Measurements from ENCODE around the gene MTHFR. TPM values are rescaled to one million over a fixed set of nuclear protein-coding genes. Genes with fewer than 3 reads are reported as not detected.
"Not testable (repeated sequence)": the region's sequence is repeated elsewhere in the genome, so short reads cannot be mapped to it uniquely, and the experiment has no call there.

The MTHFR gene
- polyA plus RNA-seq, 1 donor from 2014 or later: 21.2 TPM

DNA sequence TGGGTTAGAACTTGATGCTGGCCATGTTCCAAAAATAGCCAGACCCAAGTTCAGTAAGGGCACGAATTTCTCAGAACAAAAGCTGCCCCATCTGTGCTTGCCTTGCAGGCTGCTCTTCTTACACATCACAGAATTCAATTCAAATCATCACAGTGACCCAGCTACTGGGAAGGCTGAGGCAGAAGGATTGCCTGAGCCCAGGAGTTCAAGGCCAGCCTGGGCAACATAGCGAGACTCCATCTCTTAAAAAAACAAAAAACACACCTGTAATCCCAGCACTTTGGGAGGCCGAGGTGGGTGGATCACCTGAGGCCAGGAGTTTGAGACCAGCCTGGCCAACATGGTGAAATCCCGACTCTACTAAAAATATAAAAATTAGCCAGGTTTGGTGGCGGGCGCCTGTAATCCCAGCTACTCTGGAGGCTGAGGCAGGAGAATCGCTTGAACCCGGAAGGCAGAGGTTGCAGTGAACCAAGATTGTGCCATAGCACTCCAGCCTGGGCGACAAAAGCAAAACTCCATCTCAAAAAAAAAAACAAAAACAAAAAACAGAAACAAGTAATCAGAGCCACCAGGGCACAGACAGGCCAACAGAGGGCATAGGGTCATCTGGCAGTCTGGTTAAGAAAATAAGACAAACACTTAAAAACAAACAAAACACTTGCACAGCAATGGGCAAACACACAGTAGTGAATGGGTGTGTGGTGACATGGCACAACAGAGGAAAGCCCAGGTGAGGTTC is 1.7 kb downstream of the MTHFR start:
- peaks cover 34% of the 10 kb centered on the region for H3K79me2 ChIP-seq (replicated peaks; ENCODE audit: insufficient read depth, low read length)
- not testable (repeated sequence) for H3K9me2 ChIP-seq (ENCODE audit: insufficient read depth, low read length); H2AFZ ChIP-seq (ENCODE audit: low read depth, low read length); H3K27me3 ChIP-seq (ENCODE audit: insufficient read depth, low read depth, low read length); H3K36me3 ChIP-seq (ENCODE audit: insufficient read depth, low read length); H3F3A ChIP-seq (ENCODE audit: insufficient read depth, low read length, poor library complexity, severe bottlenecking); H4K20me1 ChIP-seq (ENCODE audit: insufficient read depth); H3K9me3 ChIP-seq (ENCODE audit: low read length)
- H3K4me3 ChIP-seq (ENCODE audit: low read length): peak overlapping the region; percentile 99
- H3K9ac ChIP-seq (ENCODE audit: low read length): peak overlapping the region; percentile 93
- H3K4me2 ChIP-seq (ENCODE audit: low read length): peak overlapping the region; percentile 90
- H3K27ac ChIP-seq (ENCODE audit: low read length): peak overlapping the region; percentile 59

DNA sequence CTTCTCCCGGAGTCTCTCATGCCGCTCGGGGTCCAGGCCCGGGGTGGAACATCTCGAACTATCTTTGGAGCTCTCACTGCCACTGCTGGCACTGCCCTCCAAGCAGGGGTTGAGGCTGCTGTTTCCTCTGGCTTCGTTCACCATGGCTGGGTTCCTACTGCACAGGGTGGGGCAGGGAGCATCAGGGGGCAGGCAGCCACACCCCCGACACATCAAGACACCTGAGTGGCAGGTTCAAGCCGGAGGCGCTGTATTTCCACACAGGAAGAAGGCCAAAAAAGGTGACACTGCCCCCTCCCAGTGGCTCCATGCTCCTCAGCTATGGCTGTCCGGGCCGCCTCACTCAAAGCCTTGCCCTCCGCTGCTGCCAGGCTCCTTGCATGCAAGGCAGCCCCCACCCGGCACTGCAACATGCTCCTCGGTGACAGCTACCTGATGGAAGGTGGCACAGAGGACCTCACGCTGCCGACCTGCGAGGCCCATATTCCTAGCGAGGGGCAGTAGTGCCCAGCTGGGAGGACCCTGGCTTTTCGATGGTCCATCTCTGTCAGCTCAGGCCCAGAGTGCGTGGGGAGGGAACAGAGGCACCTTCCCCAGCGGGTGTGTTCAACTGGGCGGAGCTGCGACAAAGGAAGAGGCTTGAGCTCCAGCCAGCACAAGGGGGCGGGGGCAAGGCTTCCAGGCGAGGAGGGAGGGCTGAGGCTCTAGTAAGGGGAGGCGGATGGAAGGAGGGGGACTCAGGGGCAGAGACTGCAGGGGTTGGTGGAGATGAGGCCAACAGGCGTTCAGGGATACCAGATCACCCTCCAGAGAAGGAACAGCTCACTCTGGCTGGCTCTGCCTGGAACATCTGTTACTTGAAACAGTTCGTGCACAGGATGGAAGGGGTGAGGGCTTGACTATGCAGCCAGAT is 2.5 kb downstream of the MTHFR start:
- Histone ChIP-seq H3K9ac (ENCODE audit: low read length) (peak overlapping the region; percentile 66), H3K36me3 (ENCODE audit: insufficient read depth, low read length) (no peaks in the 10 kb centered on the region), H3K4me2 (ENCODE audit: low read length) (peak overlapping the region; percentile 57), H3K27ac (ENCODE audit: low read length) (peak overlapping the region; percentile 59), H4K20me1 (ENCODE audit: insufficient read depth) (no peaks in the 10 kb centered on the region), H3K27me3 (ENCODE audit: insufficient read depth, low read depth, low read length) (no peaks in the 10 kb centered on the region), H3K79me2 (replicated peaks; ENCODE audit: insufficient read depth, low read length) (peaks cover 27% of the 10 kb centered on the region), H3K4me3 (ENCODE audit: low read length) (peak overlapping the region; percentile 99), H3F3A (ENCODE audit: insufficient read depth, low read length, poor library complexity, severe bottlenecking) (no peaks in the 10 kb centered on the region), H3K9me3 (ENCODE audit: low read length) (no peaks in the 10 kb centered on the region), H3K9me2 (ENCODE audit: insufficient read depth, low read length) (no peaks in the 10 kb centered on the region), H2AFZ (ENCODE audit: low read depth, low read length) (peak overlapping the region; percentile 34)
- TF ChIP-seq EP300 (conservative IDR thresholded peaks at IDR 0.05; ENCODE audit: poor library complexity, severe bottlenecking) (no peak), SMC3 (conservative IDR thresholded peaks at IDR 0.05; ENCODE audit: poor library complexity) (no peak), MXI1 (conservative IDR thresholded peaks at IDR 0.05; ENCODE audit: poor library complexity, severe bottlenecking) (peak; percentile 36)
- TF ChIP-seq, protein P1, sequence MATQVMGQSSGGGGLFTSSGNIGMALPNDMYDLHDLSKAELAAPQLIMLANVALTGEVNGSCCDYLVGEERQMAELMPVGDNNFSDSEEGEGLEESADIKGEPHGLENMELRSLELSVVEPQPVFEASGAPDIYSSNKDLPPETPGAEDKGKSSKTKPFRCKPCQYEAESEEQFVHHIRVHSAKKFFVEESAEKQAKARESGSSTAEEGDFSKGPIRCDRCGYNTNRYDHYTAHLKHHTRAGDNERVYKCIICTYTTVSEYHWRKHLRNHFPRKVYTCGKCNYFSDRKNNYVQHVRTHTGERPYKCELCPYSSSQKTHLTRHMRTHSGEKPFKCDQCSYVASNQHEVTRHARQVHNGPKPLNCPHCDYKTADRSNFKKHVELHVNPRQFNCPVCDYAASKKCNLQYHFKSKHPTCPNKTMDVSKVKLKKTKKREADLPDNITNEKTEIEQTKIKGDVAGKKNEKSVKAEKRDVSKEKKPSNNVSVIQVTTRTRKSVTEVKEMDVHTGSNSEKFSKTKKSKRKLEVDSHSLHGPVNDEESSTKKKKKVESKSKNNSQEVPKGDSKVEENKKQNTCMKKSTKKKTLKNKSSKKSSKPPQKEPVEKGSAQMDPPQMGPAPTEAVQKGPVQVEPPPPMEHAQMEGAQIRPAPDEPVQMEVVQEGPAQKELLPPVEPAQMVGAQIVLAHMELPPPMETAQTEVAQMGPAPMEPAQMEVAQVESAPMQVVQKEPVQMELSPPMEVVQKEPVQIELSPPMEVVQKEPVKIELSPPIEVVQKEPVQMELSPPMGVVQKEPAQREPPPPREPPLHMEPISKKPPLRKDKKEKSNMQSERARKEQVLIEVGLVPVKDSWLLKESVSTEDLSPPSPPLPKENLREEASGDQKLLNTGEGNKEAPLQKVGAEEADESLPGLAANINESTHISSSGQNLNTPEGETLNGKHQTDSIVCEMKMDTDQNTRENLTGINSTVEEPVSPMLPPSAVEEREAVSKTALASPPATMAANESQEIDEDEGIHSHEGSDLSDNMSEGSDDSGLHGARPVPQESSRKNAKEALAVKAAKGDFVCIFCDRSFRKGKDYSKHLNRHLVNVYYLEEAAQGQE (IDR thresholded peaks at IDR 0.05; ENCODE audit: borderline replicate concordance): no peak

DNA sequence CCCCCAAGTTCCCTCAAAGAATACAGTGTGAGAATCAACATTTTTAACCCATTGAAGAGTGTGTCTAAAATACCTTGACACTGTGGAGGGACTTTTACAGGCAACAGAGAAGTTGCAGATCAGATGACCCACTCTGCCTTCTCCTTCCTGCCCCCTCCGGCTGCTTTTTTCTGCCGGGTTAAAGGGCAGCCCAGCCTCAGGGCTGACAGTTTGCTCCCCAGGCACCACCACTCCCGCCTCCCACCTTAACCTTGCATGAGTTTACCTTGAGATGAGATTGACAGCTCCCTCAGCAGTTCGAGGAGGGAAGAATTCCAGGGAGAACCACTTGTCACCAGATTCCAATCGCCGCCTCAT is 3.2 kb downstream of the MTHFR start:
- Histone ChIP-seq H2AFZ (ENCODE audit: low read depth, low read length) (no peak overlapping the region), H3K79me2 (replicated peaks; ENCODE audit: insufficient read depth, low read length) (peaks cover 21% of the 10 kb centered on the region), H3K27ac (ENCODE audit: low read length) (peak overlapping the region; percentile 59), H3K9me3 (ENCODE audit: low read length) (no peaks in the 10 kb centered on the region), H3K4me3 (ENCODE audit: low read length) (peak overlapping the region; percentile 99), H3F3A (ENCODE audit: insufficient read depth, low read length, poor library complexity, severe bottlenecking) (no peaks in the 10 kb centered on the region), H3K4me2 (ENCODE audit: low read length) (peak overlapping the region; percentile 57), H3K27me3 (ENCODE audit: insufficient read depth, low read depth, low read length) (no peaks in the 10 kb centered on the region), H3K36me3 (ENCODE audit: insufficient read depth, low read length) (no peaks in the 10 kb centered on the region), H3K9ac (ENCODE audit: low read length) (peak overlapping the region; percentile 66), H3K9me2 (ENCODE audit: insufficient read depth, low read length) (no peaks in the 10 kb centered on the region), H4K20me1 (ENCODE audit: insufficient read depth) (no peaks in the 10 kb centered on the region)
- TF ChIP-seq TAF1 (IDR thresholded peaks at IDR 0.05; ENCODE audit: low read depth) (no peak), EP300 (conservative IDR thresholded peaks at IDR 0.05; ENCODE audit: poor library complexity, severe bottlenecking) (no peak), RAD21 (conservative IDR thresholded peaks at IDR 0.05) (no peak), EZH2 (IDR thresholded peaks at IDR 0.05; ENCODE audit: borderline replicate concordance, insufficient read depth, low read length, poor library complexity, severe bottlenecking) (no peak), SMC3 (conservative IDR thresholded peaks at IDR 0.05; ENCODE audit: poor library complexity) (no peak), POLR2AphosphoS5 (IDR thresholded peaks at IDR 0.05) (no peak), MXI1 (conservative IDR thresholded peaks at IDR 0.05; ENCODE audit: poor library complexity, severe bottlenecking) (no peak)
- TF ChIP-seq, protein P2, sequence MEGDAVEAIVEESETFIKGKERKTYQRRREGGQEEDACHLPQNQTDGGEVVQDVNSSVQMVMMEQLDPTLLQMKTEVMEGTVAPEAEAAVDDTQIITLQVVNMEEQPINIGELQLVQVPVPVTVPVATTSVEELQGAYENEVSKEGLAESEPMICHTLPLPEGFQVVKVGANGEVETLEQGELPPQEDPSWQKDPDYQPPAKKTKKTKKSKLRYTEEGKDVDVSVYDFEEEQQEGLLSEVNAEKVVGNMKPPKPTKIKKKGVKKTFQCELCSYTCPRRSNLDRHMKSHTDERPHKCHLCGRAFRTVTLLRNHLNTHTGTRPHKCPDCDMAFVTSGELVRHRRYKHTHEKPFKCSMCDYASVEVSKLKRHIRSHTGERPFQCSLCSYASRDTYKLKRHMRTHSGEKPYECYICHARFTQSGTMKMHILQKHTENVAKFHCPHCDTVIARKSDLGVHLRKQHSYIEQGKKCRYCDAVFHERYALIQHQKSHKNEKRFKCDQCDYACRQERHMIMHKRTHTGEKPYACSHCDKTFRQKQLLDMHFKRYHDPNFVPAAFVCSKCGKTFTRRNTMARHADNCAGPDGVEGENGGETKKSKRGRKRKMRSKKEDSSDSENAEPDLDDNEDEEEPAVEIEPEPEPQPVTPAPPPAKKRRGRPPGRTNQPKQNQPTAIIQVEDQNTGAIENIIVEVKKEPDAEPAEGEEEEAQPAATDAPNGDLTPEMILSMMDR (IDR thresholded peaks at IDR 0.05; ENCODE audit: poor library complexity, severe bottlenecking): no peak
- TF ChIP-seq, protein P1 (IDR thresholded peaks at IDR 0.05; ENCODE audit: borderline replicate concordance): no peak

Data from neural cell (in vitro differentiated cells).